Mucosa of descending colon (tissue), 3 donors: ENCODE data around the gene CSTF2T. TPM values are rescaled to one million over a fixed set of nuclear protein-coding genes. Genes with fewer than 3 reads are reported as not detected.
A peak's percentile ranks its signal among the peaks of the same experiment; 100 is the strongest.

Experiments used
- ATAC-seq: fragments of 200-7000 bp; cut with Tn5 transposase; one replicate; pipeline ENCODE4 v1.9.1; 2020; ENCODE audit warnings: mild to moderate bottlenecking, moderate library complexity
- DNase-seq, 3 donors: peaks; one replicate each; pipeline ENCODE4 v3.0.0-alpha.2; 2020
- H3K36me3 ChIP-seq: fragments of 200-600 bp; one replicate; pipeline ENCODE4 v1.8.0; 2021; ENCODE audit warnings: low read depth, mild to moderate bottlenecking
- H3K4me1 ChIP-seq: fragments of 200-600 bp; one replicate; pipeline ENCODE4 v1.8.0; 2021; ENCODE audit warnings: low read depth, mild to moderate bottlenecking
- H3K4me3 ChIP-seq: fragments of 200-600 bp; one replicate; pipeline ENCODE4 v1.8.0; 2021; ENCODE audit warnings: mild to moderate bottlenecking
- H3K9me3 ChIP-seq: fragments of 200-600 bp; one replicate; pipeline ENCODE4 v1.8.0; 2021; ENCODE audit warnings: mild to moderate bottlenecking
- intact Hi-C, 2 donors: fragments of 100-400 bp; cut with DNase I in 1 of 2; cut with micrococcal nuclease in 1 of 2; formaldehyde crosslinking; loops; one replicate each; pipeline versions ENCODE4 v1.11.0 to v1.11.1; 2022; cut with DNase I, micrococcal nuclease
- total RNA-seq, 3 donors: library from RNA; stranded (reverse); fragmentation: NEBNext Ultra II Directional in 2 of 3; extraction: Animal tissue kit (Norgen Biotek cat#: 25700) in 2 of 3; gene quantifications; one replicate each; pipeline versions ENCODE4 v1.2.1 to v1.2.4, GENCODE V29; 2021 to 2023
- TF ChIP-seq, protein P1 (sequence below): fragments of 200-600 bp; IDR thresholded peaks from one replicate; pipeline ENCODE4 v1.8.0; 2022; ENCODE audit warnings: antibody characterized with exemption, mild to moderate bottlenecking
- donor health status: DM: no; HTN: no; CAD: no; lungs with moderate emphysema.
- donor health status: DM: no; HTN: no; CAD: no.
- donor health status: DM: no; HTN: yes; CAD: no.

Gene CSTF2T
- total RNA-seq, 3 donors from 2014 or later: 13.5 to 21.7 (median 18.9) TPM

DNA sequence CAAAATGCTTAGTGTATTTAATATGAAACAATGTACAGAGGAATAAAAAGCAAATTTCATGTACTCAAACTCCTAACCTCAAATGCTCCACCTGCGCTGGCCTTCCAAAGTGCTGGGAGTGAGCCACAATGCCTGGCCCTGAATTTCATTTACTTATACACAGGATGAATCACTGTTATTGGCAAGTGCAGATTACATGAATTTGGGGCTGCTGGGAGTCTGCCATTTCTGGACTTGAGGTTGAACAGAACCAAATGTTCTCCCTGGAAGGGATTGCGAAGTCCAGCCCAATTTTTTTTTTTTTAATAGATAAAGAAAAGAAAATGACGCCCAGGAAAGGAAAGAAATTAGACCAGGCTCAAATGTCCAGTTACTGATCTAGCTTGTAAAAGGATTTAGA is 6.8 kb upstream of the CSTF2T start:
- H3K4me1 ChIP-seq: no peaks in the 10 kb centered on the region
- H3K4me3 ChIP-seq: no peak overlapping the region
- no peaks in the 10 kb centered on the region for H3K36me3 ChIP-seq
- ATAC-seq: peak; percentile 22
- intact Hi-C loops: no loop called here
- DNase-seq: peak in 1 of 3 donors; percentile 34
- H3K9me3 ChIP-seq: no peaks in the 10 kb centered on the region
- TF ChIP-seq, protein P1, sequence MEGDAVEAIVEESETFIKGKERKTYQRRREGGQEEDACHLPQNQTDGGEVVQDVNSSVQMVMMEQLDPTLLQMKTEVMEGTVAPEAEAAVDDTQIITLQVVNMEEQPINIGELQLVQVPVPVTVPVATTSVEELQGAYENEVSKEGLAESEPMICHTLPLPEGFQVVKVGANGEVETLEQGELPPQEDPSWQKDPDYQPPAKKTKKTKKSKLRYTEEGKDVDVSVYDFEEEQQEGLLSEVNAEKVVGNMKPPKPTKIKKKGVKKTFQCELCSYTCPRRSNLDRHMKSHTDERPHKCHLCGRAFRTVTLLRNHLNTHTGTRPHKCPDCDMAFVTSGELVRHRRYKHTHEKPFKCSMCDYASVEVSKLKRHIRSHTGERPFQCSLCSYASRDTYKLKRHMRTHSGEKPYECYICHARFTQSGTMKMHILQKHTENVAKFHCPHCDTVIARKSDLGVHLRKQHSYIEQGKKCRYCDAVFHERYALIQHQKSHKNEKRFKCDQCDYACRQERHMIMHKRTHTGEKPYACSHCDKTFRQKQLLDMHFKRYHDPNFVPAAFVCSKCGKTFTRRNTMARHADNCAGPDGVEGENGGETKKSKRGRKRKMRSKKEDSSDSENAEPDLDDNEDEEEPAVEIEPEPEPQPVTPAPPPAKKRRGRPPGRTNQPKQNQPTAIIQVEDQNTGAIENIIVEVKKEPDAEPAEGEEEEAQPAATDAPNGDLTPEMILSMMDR: no peak

DNA sequence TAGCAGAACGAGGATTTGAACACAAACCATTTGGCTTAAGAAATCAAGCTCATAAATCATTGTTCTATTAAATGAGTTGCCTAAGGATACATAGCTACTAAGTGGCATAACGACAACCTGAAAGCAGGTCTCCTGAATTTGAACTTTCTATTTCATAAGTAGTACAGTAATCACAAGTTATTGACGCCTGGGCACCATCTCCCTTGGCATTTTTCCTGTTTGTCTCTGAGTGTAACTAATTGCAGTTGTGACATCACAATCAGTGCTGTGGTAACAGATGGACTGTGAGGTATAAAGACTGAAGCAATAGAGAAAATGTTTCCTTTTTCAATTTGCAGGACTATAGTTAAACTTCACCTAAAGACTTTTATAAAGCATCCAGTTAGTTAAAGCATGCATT is 6.4 kb upstream of the CSTF2T start:
- H3K36me3 ChIP-seq: no peaks in the 10 kb centered on the region
- TF ChIP-seq, protein P1: no peak
- intact Hi-C loops: no loop called here
- no peak for DNase-seq
- no peaks in the 10 kb centered on the region for H3K9me3 ChIP-seq
- no peak for ATAC-seq
- no peak overlapping the region for H3K4me3 ChIP-seq
- no peaks in the 10 kb centered on the region for H3K4me1 ChIP-seq

DNA sequence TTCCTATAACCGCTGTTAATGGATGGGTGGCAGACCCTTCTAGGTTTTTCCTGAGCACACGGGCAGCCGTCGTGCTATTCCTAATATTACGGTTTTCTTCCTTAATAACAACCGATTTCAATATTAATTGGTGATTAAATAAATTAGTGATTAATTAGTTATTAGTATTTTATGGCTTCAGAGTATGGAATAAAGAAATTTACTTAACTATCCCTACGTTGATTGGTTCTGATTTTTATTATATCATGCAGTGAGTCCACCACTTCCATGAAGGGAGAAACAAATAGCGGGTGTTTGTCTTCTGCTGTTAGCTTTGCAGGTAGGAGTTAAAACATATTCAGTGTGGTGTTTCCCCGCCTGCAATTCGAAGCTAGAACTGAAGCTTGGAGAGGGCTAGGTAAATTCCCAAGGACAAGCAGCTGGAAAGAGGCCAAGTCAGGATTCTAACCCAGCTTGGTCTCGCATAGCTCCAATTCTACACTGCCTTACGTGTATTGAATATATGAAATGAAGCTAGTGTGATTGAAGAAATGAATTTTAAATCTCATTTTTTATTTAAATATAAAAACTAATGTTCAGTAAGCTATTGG is 928 bp upstream of the CSTF2T start:
- peak overlapping the region; percentile 9 for H3K4me3 ChIP-seq
- TF ChIP-seq, protein P1: no peak
- peaks cover 14% of the 10 kb centered on the region for H3K4me1 ChIP-seq
- ATAC-seq (peak; percentile 7), DNase-seq (peak in 1 of 3 donors; percentile 36)
- intact Hi-C loops: no loop called here
- H3K9me3 ChIP-seq: no peaks in the 10 kb centered on the region
- H3K36me3 ChIP-seq: no peaks in the 10 kb centered on the region

DNA sequence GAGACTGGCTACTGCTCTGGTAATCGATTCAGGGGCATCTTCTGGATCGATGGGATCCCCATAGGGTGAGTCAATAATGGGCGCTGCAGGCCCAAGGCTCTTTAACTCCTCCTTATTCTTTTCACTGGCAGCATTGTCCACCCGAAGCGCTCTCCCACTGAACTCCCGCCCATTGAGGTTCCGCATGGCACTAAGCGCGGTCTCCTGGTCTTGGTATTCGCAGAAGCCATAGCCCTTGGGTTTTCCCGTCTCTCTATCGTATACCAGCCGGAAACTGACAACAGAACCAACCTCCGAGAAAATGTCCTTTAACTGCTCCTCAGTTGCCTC is 285 bp downstream of the CSTF2T start:
- no peaks in the 10 kb centered on the region for H3K36me3 ChIP-seq
- H3K4me3 ChIP-seq: peak overlapping the region; percentile 69
- H3K9me3 ChIP-seq: no peaks in the 10 kb centered on the region
- TF ChIP-seq, protein P1: no peak
- DNase-seq: no peak
- peaks cover 14% of the 10 kb centered on the region for H3K4me1 ChIP-seq
- intact Hi-C loops: no loop called here
- ATAC-seq: peak; percentile 52

DNA sequence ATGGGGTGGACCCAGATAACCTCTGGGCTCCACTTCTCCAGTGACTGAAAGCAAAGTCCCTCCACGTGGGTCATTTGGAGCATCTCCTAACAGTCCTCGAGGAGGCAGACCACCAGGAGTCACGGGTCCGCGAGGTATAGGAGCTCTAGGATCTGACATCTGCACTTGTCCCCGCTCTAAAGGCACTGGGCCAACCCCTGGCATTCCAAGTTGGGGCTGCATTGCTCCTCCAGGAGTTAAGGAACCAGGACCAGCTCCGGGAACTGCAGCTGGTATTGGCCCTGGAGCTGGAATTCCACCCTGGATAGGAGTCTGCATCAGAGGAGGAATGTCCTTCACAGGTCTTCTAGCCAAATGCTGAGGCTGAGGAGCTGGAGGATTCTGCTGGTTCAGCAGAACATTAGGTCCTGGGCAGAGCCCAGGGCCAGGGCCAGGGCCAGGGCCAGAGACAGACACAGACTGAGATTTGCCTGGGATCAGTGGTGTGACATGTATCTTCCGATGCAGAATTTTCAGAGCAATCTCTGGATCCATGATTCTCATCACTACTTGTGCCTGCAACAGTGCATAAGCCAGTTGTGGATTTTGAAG is 827 bp downstream of the CSTF2T start:
- H3K4me1 ChIP-seq: peaks cover 14% of the 10 kb centered on the region
- no peaks in the 10 kb centered on the region for H3K36me3 ChIP-seq
- TF ChIP-seq, protein P1: no peak
- no peaks in the 10 kb centered on the region for H3K9me3 ChIP-seq
- ATAC-seq: no peak
- DNase-seq: peak in 1 of 3 donors; percentile 54
- H3K4me3 ChIP-seq: peak overlapping the region; percentile 69
- intact Hi-C loops: no loop called here
